CD4-positive, alpha-beta T cell treated with Interleukin-15 for 1 hour (primary cell): ENCODE results near the gene NXPE1.
"Not testable (repeated sequence)": the region's sequence is repeated elsewhere in the genome, so short reads cannot be mapped to it uniquely, and the experiment has no call there.

Experiments
- DNase-seq: peaks from one replicate; pipeline ENCODE4 v3.0.0-alpha.2; 2020

NXPE1 gene

DNA sequence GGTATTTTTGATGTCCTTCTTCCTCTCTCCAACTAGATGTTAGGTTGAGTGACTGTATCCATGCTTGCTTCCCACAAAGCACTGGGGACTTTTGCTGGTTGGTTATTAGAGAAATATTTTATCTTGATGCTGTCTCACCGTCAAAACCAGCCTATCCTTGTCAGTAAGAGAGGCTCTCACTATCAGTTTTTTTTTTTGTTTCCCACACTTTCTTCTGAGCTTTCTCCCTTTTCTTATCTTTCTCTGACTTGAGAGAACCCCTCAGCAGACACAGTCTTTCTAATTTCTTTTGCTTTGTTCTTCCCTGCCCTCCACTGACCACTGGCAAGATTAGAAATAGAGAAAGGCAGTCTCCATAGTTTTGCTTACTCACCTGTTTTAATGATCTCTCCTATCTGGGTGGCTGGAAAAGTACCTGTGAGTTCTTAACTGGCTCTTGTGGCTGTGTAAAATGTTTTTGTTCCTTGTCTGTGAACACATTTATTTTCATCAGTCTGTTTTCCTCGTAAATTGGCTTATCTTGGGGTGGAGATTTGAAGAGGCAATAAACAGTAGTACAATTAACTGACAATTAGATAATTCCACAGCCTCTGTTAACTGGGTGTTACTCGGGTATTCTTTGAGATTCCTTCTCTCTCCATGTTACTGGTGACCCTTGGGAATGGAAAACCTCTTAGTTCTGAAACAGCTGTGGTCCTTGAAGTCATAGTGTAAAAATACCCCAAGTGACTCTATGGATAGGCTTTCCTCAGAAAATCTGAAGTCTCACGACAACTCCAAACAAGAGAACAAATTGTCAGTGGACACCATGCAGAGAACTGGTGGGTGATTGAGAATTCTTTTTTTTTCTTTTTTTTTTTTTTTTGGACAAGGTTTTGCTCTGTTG is at the start of gene NXPE1:
Gene NXPE1, minus strand, starts transcription at position 457 of the 886 bp plus-strand sequence. CDS start 8,680 bp downstream, outside the sequence.
- no peak for DNase-seq

DNA sequence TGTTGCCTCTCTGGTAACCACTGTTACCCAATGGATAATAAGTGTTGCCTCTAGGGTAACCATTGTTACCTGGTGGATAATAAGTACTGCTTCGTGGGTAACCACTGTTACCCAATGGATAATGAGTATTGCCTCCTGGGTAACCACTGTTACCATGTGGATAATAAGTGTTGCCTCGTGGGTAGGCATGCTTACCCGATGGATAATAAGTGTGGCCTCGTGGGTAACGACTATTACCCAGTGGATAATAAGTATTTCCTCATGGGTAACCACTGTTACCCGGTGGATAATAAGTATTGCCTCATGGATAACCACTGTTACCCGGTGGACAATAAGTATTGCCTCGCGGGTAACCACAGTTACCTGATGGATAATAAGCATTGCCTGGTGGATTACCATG is 49.7 kb upstream of the NXPE1 start:
- DNase-seq: no peak

DNA sequence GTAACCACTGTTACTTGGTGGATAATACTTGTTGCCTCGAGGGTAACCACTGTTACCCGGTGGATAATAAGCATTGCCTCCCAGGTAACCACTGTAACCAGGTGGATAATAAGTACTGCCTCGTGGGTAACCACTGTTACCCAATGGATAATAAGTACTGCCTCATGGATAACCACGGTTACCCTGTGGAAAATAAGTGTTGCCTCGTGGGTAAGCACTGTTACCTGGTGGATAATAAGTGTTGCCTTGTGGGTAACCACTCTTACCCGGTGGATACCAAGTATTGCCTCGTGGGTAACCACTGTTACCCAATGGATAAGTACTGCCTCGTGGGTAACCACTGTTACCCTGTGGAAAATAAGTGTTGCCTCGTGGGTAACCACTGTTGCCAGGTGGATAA is 48.9 kb upstream of the NXPE1 start:
- DNase-seq: not testable (repeated sequence)

DNA sequence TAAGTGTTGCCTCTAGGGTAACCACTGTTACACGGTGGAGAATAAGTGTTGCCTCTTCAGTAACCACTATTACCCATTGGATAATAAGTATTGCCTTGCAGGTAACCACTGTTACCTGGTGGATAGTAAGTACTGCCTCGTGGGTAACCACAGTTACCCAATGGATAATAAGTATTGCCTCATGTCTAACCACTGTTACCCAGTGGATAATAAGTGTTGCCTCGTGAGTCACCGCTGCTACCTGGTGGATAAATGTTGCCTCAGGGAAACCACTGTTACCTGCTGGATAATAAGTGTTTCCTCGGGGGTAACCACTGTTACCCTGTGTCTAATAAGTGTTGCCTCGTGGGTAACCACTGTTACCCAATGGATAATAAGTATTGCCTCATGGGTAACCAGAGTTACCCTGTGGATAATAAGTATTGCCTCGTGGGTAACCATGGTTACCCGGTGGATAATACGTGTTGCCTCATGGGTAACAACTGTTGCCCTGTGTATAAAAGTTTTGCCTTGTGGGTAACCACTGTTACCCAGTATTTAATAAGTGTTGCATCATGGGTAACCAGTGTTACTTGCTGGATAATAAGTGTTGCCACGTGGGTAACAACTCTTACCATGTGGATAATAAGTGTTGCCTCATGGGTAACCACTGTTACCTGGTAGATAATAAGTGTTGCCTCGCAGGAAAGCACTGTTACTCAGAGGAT is 48.2 kb upstream of the NXPE1 start:
- no peak for DNase-seq

DNA sequence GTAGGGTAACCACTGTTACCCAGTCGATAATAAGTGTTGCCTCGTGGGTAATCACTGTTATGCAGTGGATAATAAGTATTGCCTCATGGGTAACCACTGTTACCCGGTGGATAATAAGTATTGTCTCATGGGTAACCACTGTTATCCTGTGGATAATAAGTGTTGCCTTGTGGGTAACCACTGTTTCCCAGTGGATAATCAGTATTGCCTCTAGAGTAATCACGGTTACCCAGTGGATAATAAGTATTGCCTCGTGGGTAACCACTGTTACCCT is 47.1 kb upstream of the NXPE1 start:
- not testable (repeated sequence) for DNase-seq

DNA sequence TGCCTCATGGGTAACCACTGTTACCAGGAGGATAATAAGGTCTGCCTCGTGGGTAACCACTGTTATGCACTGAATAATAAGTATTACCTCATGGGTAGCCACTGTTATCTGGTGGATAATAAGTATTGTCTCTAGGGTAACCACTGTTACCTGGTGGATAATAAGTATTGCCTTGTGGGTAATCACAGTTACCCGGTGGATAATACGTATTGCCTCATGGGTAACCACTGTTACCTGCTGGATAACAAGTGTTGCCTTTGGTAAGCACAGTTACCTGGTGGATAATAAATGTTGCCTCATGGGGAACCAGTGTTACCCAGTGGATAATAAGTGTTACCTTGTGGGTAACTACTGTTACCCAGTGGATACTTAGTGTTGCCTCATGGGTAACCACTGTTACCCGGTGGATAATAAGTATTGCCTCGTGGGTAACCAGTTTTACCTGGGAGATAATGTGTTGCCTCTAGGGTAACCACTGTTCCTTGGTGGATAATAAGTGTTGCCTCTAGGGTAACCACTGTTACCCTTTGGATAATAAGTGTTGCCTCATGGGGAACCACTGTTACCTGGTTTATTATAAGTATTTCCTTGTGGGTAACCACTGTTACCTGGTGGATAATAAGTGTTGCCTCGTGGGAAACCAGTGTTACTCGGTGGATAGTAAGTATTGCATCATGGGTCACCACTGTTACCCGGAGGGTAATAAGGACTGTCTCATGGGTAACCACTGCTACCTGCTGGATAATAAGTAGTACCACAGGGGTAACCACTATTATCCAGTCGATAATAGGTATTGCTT is 46.5 kb upstream of the NXPE1 start:
- no peak for DNase-seq

DNA sequence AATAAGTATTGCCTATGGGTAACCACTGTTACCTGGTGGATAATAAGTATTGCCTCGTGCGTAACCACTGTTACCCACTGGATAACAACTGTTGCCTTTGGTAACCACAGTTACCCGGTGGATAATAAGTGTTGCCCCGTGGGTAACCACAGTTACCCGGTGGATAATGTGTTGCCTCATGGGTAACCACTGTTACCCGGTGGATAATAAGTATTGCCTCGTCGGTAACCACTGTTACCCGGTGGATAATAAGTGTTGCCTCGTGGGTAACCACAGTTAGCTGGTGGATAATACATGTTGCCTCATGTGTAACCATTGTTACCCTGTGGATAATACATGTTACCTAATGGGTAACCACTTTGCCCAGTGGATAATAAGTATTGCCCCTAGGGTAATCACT is 45.7 kb upstream of the NXPE1 start:
- DNase-seq: no peak

DNA sequence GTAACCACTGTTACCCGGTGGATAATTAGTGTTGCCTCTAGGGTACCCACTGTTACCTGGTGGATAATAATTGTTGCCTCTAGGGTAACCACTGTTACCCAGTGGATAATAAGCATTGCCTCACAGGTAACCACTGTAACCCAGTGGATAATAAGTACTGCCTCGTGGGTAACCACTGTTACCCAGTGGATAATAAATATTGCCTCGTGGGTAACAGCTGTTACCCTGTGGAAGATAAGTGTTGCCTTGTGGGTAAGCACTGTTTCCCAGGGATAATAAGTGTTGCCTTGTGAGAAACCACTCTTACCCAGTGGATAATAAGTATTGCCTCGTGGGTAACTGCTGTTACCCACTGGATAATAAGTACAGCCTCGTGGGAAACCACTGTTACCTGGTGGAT is 45.2 kb upstream of the NXPE1 start:
- DNase-seq: no peak

DNA sequence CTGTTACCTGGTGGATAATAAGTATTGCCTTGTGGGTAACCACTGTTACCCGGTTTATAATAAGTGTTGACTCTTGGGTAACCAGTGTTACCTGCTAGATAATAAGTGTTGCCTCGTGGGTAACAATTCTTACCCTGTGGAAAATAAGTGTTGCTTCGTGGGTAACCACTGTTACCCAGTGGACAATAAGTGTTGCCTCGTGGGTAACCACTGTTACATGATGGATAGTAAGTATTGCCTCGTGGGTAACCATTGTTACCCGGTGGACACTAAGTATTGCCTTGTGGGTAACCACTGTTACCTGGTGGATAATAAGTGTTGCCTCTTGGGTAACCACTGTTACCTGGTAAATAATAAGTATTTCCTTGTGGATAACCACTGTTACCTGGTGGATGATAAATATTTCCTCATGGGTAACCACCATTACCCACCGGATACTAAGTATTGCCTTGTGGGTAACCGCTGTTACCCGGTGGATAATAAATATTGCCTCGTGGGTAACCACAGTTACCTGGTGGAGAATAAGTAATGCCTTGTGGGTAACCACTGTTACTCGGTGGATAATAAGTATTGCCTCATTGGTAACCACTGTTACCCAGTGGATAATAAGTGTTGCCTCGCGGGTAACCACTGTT is 44.6 kb upstream of the NXPE1 start:
- DNase-seq: no peak

DNA sequence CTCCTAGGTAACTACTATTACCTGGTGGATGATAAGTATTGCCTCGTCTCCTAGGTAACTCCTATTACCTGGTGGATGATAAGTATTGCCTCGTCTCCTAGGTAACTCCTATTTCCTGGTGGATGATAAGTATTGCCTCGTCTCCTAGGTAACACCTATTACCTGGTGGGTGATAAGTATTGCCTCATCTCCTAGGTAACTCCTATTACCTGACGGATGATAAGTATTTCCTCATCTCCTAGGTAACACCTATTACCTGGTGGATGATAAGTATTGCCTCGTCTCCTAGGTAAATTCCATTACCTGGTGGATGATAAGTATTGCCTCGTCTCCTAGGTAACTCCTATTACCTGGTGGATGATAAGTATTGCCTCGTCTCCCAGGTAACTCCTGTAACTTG is 43.5 kb upstream of the NXPE1 start:
- not testable (repeated sequence) for DNase-seq

DNA sequence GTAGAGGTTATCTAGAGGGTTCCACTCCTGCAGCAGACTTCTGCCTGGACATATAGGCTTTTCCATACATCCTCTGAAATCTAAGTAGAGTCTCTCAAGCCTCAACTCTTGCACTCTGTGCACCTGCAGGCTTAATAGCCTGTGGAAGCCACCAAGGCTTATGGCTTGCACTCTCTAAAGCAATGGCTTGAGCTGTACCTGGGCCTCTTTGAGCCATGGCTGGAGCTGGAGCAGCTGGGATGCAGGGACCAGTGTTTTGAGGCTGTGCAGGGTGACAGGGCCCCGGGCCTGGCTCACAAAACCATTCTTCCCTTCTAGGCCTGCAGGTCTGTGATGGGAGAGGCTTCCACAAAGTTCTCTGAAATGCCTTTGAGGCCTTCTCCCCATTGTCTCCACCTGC is 38.8 kb upstream of the NXPE1 start:
- no peak for DNase-seq

DNA sequence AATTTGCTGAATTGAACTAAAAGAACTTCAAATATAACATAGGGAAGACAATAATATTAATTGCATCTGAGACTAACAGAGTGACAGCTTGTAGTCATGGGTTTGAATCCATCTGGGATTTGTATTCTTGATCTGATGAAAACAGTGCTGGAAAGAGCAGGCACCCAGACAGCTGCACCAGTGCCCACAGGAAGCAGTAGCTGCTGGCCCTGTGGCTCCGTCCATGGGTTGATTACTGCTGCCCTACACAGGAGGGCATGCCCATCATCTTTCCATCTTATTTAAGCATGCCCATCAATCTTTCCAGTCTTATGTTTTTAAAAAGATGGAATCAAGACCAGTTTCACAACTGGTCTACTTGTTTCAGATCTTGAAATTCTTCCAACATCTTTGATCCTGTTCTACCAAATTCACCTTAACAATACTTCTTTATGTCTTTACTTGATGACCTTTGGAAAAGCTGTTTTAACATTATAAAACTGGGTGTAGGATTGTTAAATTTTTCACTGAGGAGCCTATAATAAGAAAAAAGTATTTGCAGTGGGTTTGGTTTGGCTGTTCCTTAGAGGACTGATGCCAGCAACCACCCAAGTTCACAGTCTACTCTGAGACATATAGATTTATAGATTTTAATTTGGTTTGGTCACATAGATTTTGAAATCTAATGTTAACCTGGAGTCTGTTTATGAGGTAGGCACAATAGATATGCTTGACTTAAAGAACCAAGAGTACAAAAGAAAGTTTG is 36.7 kb upstream of the NXPE1 start:
- DNase-seq: no peak

DNA sequence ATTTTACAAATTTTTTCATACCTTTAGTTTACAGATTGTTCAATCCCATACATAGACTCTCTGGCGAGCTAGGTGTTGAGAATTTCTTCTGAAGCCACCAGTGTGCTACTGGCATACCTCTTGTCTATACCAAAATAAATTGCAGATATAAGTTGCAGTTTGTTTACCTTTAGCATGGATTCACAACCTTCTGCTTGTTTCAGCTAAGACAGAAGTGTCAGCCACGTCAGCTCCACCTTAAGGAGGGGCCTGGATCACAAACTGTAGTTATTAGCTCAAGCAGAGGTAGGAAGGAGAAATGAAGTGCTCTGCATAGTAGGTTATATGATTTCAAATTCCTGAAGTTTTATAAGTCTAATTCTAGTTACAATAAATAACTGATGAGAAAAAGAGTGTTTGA is 35.9 kb upstream of the NXPE1 start, which contains the start of gene NXPE4:
Gene NXPE4, minus strand, starts transcription at position 216 of the 400 bp plus-strand sequence. CDS start 1,027 bp downstream, outside the sequence.
- no peak for DNase-seq

DNA sequence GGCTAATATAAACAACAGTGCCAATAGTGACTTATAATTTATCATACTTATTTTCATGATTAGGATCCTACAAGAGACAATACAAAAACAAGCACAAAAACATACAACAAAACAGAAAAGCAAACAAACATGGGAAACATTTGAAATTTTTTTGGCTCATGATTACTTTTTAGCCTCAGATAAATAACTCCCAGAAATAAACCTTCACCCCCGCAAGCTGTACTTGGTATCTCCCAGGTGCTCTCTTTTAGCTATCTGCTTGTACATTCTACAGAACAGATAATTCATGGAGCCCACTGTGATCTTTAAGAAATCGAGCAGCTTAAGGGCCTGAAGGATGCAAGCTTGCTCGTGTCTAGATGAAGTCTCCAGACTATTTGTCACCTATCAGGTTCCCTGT is 35.0 kb upstream of the NXPE1 start:
- DNase-seq: no peak

DNA sequence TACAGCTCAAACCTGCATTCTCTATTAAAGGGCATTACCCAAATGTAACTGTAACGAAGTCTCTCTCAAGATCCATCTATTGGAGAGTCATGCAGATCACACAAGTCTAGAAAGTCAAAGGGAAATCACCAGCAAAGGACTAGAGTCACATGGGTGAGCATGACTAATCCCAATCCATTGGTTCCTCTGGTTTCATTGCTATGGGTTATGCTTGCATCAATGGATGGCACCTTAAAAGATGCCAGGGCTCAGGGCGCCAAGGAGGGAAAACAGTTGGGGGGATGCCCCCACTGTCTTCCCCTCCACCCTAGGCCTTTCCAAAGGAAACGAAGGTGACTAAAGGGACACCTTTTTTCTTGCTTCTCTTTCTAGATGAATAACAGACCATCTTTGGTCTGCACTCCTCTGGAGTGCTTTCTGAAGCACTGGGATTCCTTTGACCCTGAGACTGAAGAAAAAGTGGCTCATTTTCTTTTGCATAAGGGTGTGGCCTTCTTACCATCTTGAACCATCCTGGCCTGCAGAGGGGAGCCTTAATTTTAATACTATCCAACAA is 27.8 kb upstream of the NXPE1 start:
- no peak for DNase-seq

DNA sequence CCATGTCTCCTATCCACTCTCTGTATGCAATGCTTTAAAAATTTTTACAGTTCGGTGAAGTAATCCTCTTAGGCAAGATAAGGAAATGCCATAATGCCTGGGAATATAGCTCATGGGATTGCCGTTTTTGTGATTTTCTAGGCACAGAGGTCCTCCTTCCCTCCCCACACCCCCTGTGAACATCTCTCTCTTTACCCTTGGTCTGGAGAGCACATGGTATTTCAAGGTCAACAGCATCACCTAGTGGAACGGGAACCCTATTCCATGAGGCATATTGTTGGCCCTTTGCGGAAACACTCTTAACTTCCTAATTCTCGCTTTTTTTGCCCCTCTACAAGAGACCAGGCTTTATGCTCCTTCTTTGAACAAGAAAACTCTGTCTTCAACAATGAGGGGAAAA is 27.1 kb upstream of the NXPE1 start:
- DNase-seq: no peak

DNA sequence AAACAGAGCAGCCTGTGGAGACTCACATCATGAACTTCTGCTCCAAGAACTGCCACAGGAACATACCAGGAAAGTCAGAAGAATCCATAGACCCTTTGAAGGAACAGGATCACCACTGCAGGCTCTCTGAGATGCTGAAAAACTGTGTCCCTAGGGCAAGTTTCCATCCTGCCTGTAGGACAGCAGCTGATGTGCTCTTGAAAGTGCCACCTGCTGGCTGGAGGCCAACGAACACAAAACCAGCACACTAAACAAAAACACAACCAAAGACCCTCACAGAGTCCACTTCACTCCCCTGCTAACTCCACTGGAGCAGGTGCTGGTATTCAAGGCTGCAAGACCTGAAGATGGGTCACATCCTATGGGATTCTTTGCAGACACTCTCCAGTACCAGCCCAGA is 12.0 kb upstream of the NXPE1 start:
- no peak for DNase-seq

DNA sequence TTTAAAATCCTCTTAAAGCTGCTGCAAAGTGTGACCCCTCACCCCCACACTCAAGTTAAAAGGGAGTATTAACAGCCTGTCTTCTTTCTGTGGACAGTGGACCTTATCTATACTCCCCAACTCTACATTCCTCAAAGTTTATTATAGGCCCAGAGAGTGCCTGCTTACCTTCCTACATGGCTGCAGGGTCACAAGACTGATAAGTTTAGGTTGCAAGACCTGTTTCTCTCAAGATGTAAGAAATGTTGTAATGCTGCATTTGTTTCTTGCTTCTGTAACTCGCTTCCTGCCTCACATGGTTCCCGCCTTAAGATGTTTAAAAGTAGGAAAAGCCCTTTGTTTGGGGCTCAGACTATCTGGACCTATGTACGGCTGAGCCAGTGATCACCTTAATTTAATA is 10.1 kb upstream of the NXPE1 start:
- DNase-seq: no peak

DNA sequence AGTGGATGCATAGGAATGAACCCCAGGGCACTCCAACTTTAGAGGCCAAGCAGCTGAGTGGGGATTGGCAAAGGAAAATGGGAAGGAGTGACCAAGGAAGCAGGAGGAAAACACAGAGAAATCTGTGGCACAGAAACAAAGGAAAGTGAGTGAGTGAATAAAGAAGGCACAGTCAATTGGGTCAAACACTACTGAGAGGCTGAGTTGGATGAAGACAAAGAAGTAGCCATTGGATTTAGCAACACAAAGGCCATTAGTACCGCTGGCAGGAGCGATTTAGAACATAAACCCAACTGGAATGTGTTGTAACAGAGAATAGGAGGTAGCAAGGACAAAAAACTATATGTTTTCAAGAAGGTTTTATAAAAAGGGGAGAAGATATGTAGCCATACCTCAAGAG is 6.6 kb upstream of the NXPE1 start:
- DNase-seq: no peak

DNA sequence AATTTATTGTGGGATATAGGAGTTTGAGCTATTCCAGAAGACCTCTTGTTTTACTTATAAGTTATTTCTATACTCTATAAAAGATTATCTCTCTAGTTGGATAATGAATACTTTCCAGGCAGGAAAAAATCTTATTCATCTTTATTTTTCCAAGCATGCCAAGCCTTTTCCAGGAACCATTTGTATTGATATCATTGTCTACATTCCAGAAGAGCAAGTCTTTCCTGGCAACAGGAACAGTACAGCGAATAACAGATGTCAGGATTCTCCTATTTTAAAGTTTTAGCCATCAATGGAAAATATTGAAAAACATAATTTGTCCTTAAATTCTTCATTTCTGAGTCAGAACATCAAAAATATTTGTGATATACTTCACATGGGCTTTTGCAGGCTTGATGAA is 5.2 kb upstream of the NXPE1 start:
- no peak for DNase-seq

DNA sequence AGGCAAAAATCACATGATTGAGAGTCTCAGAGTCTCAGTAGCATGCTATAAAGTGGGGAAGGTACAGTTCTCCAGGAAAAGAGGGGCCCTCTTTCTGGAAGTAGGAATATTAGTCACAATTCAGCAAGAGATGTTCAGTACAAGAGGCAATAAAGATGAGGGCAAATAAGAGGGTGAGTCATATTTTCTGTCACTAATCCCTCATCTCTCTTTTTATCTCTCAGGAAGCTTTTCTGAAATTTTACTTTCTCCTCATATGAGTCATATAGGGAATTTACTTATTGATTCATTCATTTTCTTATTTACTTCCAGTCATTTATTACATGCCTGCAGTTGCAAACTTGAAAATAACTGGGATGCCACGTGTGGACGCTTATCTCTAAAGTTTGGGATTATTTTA is 3.4 kb upstream of the NXPE1 start:
- DNase-seq: no peak
